GM12864 (cell line): ENCODE data around the gene CAND2.

Source experiments
- DNase-seq: peaks from one replicate; pipeline ENCODE4 v3.0.0-alpha.2; 2011; ENCODE audit warnings: low read depth
- H3K4me3 ChIP-seq: 2 replicates; pipeline ENCODE4 v1.5.1; 2011; ENCODE audit warnings: mild to moderate bottlenecking, low read depth, low read length, control low read depth
- TF ChIP-seq, protein P1 (sequence below): IDR thresholded peaks from 2 replicates; pipeline ENCODE4 v1.5.1; 2011; ENCODE audit warnings: low read depth, mild to moderate bottlenecking, moderate library complexity, low read length, control low read depth, inconsistent platforms; ENCODE audit errors: missing control alignments

CAND2 gene

DNA sequence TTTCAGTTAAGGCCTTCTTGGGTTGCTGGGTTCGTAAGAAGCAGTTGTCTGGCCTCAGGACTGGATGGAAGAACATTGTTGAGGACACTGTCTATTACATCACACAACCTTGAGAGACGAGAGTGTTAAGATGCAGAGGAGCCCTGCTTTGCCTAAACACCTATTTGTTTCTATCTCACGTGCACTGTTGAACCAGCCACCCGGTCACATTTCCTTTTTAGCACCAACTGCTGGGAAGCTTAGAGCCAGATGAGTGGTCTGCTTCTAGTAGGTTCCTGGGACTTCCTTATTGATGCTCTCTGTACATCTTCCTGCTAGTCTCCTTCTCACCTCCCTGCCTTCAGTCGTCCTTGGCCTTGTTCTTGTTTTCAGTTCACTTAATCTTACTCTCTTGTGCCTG is 22.3 kb downstream of the CAND2 start:
- no peak for DNase-seq
- H3K4me3 ChIP-seq, result no peak overlapping the region
- TF ChIP-seq, protein P1, sequence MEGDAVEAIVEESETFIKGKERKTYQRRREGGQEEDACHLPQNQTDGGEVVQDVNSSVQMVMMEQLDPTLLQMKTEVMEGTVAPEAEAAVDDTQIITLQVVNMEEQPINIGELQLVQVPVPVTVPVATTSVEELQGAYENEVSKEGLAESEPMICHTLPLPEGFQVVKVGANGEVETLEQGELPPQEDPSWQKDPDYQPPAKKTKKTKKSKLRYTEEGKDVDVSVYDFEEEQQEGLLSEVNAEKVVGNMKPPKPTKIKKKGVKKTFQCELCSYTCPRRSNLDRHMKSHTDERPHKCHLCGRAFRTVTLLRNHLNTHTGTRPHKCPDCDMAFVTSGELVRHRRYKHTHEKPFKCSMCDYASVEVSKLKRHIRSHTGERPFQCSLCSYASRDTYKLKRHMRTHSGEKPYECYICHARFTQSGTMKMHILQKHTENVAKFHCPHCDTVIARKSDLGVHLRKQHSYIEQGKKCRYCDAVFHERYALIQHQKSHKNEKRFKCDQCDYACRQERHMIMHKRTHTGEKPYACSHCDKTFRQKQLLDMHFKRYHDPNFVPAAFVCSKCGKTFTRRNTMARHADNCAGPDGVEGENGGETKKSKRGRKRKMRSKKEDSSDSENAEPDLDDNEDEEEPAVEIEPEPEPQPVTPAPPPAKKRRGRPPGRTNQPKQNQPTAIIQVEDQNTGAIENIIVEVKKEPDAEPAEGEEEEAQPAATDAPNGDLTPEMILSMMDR, result no peak

DNA sequence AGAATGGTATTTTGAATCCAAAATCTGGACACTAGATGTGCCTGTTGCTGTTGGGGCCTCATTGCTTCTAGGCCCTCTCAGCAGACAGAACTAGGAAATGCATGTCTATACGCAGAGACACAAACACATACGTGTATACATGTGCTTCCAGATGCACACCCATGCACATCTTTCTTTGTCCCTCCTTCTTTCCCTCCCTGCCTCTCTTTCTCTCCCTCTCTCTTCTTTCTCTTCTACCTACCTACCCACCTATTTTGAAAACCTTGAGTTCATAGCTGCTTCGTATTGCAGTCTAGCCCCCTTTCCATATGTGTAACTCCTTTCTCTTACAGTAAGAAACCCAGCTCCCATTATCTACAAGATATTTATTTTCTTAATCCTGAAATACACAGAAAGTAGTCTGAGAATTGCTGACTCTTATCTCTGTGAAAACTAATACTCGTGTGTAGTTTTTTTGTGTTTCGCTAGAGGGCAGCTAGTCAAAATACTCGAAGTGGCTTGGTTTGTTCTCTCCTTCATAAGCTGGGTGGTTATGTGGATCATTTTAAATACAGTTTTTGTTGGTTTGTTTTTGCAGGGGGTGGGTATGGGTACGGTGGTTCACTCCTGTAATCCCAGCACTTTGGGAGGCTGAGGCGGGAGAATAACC is 26.4 kb downstream of the CAND2 start:
- H3K4me3 ChIP-seq, result no peak overlapping the region
- TF ChIP-seq, protein P1, result peak; percentile 42
- no peak for DNase-seq

DNA sequence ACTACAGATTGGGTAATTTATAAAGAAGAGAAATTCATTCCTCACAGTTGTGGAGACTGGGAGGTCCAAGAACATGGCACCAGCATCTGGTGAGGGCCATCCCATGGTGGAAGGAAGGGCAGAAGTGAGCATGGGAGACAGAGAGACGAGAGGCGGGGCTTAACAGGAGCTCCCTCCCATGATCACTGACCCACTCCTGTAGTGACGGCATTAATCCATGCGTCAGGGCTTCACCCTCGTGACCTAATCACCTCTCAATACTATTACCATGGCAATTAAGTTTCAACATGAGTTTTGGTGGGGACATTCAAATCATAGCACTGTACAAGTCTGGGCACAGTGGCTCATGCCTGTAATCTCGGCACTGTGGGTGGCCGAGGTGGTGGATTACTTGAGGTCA is 27.8 kb downstream of the CAND2 start:
- TF ChIP-seq, protein P1, result no peak
- H3K4me3 ChIP-seq, result no peak overlapping the region
- no peak for DNase-seq

DNA sequence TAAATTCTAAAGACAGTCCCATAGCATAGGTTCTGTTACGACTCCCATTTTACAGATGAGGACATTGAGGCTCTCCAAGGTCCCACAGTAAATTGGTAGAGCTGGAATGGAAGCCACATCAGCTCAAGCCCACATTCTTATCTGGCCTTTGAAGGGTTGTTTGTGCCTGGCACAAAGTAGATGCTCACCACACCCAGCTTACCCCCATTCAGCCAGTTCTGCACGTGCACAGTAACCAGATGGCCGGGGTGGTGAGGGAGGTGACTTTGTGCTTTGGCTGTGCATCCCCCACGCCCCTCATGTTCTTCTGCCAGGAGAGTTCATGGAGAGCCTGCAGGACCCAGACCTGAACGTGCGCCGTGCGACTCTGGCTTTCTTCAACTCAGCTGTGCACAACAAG is 28.7 kb downstream of the CAND2 start:
- no peak for DNase-seq
- H3K4me3 ChIP-seq, result no peak overlapping the region
- TF ChIP-seq, protein P1, result no peak

DNA sequence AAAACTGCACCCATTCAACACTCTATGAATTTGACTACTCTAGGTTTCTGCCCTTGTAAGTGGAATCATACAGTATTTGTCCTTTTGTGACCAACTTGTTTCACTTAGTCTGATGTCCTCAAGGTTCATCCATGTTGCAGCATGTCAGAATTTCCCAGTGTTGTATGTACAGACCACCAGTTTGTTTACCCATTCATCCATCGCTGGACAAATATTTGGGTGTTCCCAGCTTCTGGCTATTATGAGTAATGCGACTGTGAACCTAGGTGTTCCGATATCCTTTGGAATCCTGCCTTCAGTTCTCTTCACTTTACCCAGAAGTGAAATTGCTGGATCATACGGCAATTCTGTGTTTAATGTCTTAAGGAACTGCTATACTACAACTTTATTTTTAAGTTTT is 32.3 kb downstream of the CAND2 start:
- no peak for DNase-seq
- TF ChIP-seq, protein P1, result no peak
- H3K4me3 ChIP-seq, result no peak overlapping the region

DNA sequence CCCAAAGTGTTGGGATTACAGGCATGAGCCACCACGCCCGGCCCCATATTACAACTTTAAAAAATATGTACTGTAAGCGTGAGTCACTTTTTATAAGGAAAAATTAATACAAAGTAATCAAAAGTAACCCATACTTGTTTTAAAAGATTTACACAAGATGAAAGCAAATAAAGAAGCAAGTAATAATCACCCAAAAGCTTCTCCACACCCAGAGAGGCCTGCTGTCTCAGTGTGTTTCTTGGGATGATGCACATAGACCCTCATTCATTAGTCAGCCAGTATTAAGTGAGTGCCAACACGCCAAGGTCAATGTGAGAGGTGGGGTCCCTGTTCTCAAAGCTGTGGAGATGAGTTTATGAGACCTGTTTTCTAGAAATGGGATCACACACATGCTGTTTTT is 32.9 kb downstream of the CAND2 start:
- no peak overlapping the region for H3K4me3 ChIP-seq
- TF ChIP-seq, protein P1, result no peak
- no peak for DNase-seq

DNA sequence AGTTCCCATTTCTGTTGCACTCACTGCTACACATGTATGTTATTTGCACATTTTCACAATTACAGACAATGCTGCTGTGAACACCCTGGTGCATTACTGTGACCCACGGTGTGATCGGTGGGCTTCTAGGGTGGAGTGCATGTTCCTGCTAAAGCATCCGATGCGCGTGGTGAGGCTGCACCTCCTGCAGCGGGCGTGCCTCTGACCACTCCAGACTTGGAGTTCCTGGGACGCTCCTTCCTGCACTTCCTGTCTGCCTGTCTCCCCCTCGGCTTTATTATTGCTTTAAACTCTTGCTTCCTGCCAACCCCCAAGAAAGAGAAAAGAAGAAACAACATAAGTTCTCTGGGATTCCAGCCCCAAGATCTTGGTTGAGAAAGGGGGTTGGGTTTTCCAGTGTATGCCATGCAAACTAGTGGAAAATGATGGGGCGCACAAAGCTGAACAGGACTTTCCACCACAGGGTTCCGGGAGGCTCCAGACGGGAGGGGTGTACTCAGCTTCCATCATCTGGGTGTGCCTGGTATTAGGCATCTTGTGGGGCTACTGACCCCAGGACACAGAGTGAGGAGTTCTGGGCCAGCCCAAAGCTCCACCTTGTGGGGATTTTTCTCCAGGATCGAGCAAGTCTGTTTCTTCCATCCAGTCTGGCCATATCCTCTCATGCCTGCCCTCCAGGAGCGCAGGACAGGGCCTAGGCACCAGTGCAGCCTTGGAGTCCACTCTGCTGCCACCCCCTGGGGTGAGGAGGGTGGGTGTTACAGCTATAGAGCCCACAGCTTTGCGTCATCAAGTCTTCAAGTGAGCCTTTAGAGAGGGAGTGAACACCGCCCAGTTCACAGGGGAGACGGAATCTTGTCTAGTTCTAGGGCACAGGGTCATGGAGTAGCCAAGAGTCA is 33.7 kb downstream of the CAND2 start:
- DNase-seq, result no peak
- no peak overlapping the region for H3K4me3 ChIP-seq
- TF ChIP-seq, protein P1, result no peak
